ENCODE results near the gene OTUD1. TPM values are rescaled to one million over a fixed set of nuclear protein-coding genes. Genes with fewer than 3 reads are reported as not detected.

Gene OTUD1
- total RNA-seq, 1 experiment from 2014 or later, result 4.3 TPM

DNA sequence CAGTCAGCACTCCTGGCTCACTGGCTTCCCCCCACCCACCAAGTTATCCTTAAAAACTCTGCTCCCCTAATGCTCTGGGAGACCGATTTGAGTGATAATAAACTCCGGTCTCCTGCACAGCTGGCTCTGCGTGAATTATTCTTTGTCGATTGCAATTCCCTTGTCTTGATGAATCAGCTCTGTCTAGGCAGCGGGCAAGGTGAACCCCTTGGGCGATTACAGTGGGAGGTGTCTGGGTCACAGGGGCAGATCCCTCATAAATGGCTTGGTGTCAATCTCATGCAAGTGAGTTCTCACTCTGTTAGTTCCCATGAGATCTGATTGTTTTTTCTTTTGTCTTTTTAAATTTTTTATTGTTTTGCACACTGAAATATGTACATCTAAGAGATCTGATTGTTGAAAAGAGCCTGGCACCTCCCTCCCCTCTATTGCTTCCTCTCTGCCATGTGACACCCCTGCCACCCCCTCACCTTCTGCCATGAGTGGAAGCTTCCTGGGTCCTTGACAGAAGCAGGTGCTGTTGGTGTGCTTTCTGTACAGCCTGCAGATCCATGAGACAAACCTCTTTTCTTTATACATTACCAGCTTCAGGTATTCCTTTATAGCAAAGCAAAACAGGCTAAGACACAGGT is 20.5 kb downstream of the OTUD1 start:
- DNase-seq (ENCODE audit: extremely low read depth, low read depth), result no peak

DNA sequence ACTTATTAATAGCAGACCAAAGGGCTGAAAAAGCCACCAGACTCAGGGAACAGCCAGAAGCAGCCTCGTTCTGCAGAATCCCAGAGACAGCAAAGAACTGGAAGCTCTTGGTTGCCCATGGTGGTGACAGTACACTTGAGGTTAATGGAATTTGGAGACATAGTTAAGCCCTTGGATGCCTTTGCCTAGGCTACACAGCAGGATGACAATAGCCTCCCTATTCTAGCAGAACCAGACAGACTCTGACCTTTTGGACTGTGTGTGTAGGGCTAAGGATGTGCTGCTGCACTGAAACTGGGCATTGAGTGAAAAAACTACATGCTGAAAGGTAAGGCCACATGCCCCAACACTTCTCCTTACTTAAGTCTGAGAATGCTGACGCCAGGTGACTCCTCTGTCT is 22.7 kb downstream of the OTUD1 start:
- no peak for DNase-seq (ENCODE audit: extremely low read depth, low read depth)

DNA sequence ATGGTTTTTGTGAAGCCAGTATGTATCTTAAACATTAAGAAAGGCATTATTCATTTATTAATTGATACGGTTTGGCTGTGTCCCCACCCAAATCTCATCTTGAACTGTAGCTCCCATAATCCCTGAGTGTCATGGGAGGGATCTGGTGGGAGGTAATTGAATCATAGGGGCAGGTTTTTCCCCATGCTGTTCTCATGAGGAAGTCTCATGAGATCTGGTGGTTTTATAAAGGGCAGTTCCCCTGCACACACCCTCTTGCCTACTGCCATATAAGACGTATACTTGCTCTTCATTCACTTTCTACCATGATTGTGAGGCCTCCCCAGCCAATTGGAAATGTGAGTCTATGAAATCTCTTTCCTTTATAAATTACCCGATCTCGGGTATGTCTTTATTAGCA is 28.1 kb downstream of the OTUD1 start:
- no peak for DNase-seq (ENCODE audit: extremely low read depth, low read depth)

DNA sequence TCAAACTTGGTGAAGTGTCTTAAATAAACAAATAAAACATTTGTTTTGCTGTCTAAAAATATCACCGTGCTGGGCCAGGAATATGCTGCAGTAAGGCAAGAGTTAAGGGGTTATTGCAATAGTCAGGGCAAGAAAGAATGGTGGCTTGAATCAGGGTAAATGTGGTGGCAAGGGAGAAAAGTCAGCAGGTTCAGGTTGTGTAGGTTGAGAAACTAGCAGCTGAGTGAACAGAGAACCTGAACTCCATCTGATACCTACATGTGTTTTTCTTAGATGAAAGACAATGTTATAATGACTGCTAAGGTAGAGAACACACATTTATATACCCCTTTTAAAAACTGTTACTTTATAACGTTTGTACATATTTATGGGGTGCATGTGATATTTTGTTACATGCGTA is 28.7 kb downstream of the OTUD1 start:
- DNase-seq (ENCODE audit: extremely low read depth, low read depth), result no peak

DNA sequence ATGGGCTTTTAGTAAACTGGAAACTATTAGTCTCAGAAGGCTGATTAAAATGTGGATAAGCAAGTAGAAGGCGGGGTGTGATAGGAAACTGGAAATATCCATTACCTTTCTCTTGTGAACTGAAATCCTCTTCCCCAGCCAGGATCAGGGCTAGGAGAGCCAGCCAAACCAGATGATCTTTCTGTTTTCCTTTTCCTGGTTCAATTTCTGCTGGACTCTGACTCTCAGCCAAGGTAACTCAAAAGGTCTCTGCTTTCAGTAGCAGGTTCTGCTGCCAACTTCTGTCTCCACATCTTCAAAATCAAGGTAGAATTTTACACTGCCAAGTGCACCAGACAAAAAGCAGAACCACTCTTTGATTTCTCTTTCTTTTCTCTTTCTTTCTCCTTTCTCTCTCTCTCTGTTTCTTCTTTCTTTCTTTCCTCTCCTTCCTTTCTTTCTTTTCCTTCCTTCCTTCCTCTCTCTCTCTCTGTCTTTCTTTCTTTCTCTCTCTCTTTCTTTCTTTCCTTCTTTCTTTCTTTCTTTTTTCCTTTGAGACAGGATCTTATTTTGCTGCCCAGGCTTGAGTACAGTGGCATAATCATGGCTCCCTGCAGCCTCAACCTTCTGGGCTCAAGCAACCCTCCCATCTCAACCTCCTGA is 30.8 kb downstream of the OTUD1 start:
- no peak for DNase-seq (ENCODE audit: extremely low read depth, low read depth)

DNA sequence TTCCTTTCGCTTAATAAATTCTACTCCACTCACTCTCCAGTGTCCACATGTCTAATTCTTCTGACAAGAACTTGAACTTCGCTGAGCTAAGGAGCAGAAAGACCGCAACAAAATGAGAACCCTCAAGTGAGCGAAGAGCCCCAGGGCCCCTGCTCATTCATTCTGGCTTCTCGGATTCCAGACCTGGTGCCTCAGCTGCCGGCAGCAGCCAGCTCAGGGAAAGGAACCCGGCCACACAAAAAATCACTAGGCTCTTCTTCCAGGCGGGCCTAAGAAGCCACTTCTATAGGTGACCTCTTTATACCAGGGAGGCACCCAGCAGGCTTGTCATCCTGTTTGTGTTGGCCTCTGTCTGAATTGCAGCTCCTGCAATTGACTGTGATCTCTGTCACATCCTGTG is 33.3 kb downstream of the OTUD1 start:
- no peak for DNase-seq (ENCODE audit: extremely low read depth, low read depth)

DNA sequence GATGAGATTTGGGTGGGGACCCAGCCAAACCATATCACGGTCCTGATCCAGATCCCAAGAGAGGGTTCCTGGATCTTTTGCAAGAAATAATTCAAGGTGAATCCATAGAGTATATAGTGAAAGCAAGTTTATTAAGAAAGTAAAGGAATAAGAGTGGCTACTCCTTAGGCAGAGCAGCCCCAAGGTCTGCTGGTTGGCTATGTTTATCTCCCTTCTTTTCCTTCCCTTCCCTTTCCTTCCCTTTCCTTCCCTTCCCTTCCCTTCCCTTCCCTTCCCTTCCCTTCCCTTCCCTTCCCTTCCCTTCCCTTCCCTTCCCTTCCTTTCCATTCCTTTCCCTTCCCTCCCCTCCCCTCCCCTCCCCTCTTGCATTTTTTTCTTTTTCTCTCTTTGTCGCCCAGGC is 35.2 kb downstream of the OTUD1 start:
- no peak for DNase-seq (ENCODE audit: extremely low read depth, low read depth)

DNA sequence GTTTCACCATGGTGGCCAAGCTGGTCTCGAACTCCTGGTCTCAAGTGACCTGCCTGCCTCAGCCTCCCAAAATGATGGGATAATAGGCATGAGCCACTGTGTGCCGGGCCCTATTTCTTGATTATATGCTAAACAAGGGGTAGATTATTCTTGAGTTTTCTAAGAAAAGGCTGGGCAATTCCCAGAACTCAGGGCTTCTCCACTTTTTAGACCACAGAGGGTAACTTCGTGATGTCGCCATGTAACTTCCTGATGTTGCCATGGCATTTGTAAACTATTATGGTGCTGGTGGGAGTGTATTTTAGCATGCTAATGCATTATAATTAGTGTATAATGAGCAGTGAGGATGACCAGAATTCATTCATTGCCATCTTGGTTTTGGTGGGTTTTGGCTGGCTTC is 35.8 kb downstream of the OTUD1 start:
- DNase-seq (ENCODE audit: extremely low read depth, low read depth), result no peak

DNA sequence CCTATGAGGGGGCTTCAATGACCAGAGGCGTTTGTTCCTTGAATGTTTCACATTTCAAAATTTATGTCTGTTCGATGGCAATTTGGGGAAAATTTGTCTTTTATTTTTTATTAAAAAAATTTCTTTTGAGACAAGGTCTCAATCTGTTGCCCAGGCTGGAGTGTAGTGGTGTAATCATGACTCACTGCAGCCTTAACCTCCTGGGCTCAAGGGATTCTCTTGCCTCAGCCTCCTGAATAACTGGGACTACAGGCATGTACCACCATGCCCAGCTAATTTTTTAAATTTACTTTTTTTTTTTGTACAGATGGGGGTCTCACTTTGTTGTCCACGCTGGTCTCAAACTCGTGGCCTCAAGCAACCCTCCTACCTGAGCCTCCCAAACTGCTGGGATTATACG is 39.7 kb downstream of the OTUD1 start:
- no peak for DNase-seq (ENCODE audit: extremely low read depth, low read depth)

DNA sequence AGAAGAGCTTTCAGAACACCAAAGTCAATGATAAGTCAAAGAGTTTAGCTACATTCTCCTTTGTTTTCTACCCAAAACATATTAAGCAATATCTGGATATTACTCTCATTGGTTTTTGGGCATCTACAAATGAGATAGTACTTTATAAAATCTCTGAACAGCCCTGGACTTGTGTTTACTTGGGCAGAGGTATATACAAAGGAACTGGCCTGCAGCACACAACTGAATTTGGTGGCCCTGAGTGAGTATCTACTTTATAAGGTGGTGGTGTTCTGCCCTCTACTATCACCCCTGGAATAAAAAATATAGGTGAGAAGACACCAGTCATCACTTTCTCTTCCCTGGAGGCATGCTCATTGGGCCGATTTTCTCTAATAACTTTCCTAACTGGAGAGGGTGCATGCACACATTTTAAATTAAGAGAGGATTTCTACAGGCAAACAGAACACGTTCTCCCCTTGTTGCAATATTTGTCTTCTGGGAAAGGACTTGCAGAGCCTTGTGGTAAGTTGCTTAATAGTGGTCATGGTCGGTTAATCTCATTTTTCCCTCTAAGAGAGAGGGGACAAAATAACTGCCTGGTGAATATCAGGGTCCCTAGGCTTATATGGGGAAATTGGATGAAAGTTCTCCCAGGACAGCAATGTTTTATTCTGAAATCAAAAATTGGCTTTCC is 41.1 kb downstream of the OTUD1 start:
- DNase-seq (ENCODE audit: extremely low read depth, low read depth), result no peak

DNA sequence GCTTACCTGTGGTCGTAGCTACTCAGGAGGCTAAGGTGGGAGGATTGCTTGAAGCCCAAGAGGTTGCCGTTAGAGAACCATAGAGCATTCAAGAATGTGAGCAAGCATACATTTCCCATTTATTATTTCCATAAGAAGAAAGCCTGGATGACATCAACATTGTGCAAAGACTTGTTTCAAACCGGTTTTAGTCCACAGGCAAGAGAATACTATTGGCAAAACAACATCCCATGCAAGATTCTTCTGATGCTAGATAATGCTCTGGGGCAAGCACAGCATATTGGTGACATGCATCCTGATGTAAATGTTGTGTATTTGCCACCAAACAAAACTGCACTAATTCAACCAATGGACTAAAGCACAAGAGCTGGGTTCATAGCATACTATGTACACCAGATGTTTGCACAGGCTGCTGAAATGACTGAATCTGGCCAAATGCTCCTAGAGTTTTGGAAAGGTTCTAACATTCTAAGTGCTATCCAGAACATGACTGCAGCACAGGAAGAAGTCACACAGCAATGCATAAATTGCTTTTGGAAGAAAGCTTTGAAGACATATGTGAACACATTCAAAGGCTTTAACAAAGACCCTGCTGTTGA is 42.6 kb downstream of the OTUD1 start:
- no peak for DNase-seq (ENCODE audit: extremely low read depth, low read depth)

DNA sequence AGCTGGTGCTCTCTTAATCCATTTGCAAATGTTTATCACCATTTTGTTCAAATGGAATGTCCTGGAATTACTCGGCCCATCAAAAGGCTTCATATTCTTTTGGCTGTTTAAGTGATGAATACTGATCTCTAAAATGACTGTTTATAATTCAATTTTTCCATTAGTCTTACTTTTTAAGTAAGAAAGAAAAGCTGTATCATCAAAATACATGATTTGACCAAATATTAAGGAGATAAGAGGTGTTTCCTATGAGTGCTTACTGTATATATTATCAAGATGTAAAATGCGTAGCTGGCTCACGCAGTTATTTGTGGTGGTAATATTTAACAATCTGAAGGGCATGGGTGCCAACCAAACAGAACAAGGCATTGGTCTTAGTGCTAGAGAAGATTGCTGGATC is 51.2 kb downstream of the OTUD1 start:
- DNase-seq (ENCODE audit: extremely low read depth, low read depth), result no peak

Small RNA genes within 50 kb of the gene (small RNA-seq; reads per million reads assigned to genes)
- 0 reads per million in 2 experiments for gene MIR1254-2

Other genes starting within 250 kb of the OTUD1 start
- not detected in 2 replicates for gene PTF1A, start 246.8 kb upstream of the OTUD1 start, total RNA-seq (2014; rRNA removed; shearing (Covaris generic))
- 0.09 TPM in 1 of 2 replicates, not detected in the other for gene C10orf67, start 94.3 kb upstream of the OTUD1 start, total RNA-seq (2014; rRNA removed; shearing (Covaris generic))

Measured in NCI-H460 (cell line).